Measurements from ENCODE around the gene AHCYL1.
"Not testable (repeated sequence)": the region's sequence is repeated elsewhere in the genome, so short reads cannot be mapped to it uniquely, and the experiment has no call there.

AHCYL1 gene

GRCh38 chr1:110007046-110007830 lies 22.7 kb downstream of the AHCYL1 start:
- peaks cover 19% of the 10 kb centered on the region for H3K36me3 ChIP-seq (ENCODE audit: control insufficient read depth, insufficient read depth, low read length)
- H3K9ac ChIP-seq (ENCODE audit: low read length), result no peak overlapping the region
- no peaks in the 10 kb centered on the region for H3K27me3 ChIP-seq (ENCODE audit: control insufficient read depth, insufficient read depth, low read length)
- H3K27ac ChIP-seq (ENCODE audit: low read depth, low read length), result no peak overlapping the region
- no peak overlapping the region for H3K4me3 ChIP-seq (ENCODE audit: low read length)
- H3K4me1 ChIP-seq (ENCODE audit: control insufficient read depth, insufficient read depth, low read length), result peaks cover 22% of the 10 kb centered on the region

- Histone ChIP-seq H3K4me1 (ENCODE audit: control insufficient read depth, insufficient read depth, low read length) (peaks cover 13% of the 10 kb centered on the region), H3K27me3 (ENCODE audit: control insufficient read depth, insufficient read depth, low read length) (no peaks in the 10 kb centered on the region), H3K36me3 (ENCODE audit: control insufficient read depth, insufficient read depth, low read length) (peaks cover 28% of the 10 kb centered on the region), H3K4me3 (ENCODE audit: low read length) (no peak overlapping the region), H3K9ac (ENCODE audit: low read length) (no peak overlapping the region), H3K27ac (ENCODE audit: low read depth, low read length) (no peak overlapping the region)
Measured at GRCh38 chr1:110008971-110009565, 24.5 kb downstream of the AHCYL1 start.

- H3K27me3 ChIP-seq (ENCODE audit: control insufficient read depth, insufficient read depth, low read length), result no peaks in the 10 kb centered on the region
- peaks cover 42% of the 10 kb centered on the region for H3K36me3 ChIP-seq (ENCODE audit: control insufficient read depth, insufficient read depth, low read length)
- H3K4me1 ChIP-seq (ENCODE audit: control insufficient read depth, insufficient read depth, low read length), result peaks cover 5% of the 10 kb centered on the region
- no peak overlapping the region for H3K4me3 ChIP-seq (ENCODE audit: low read length)
- no peak overlapping the region for H3K9ac ChIP-seq (ENCODE audit: low read length)
- H3K27ac ChIP-seq (ENCODE audit: low read depth, low read length), result no peak overlapping the region
Measured at GRCh38 chr1:110011527-110012041, 27.0 kb downstream of the AHCYL1 start.

DNA sequence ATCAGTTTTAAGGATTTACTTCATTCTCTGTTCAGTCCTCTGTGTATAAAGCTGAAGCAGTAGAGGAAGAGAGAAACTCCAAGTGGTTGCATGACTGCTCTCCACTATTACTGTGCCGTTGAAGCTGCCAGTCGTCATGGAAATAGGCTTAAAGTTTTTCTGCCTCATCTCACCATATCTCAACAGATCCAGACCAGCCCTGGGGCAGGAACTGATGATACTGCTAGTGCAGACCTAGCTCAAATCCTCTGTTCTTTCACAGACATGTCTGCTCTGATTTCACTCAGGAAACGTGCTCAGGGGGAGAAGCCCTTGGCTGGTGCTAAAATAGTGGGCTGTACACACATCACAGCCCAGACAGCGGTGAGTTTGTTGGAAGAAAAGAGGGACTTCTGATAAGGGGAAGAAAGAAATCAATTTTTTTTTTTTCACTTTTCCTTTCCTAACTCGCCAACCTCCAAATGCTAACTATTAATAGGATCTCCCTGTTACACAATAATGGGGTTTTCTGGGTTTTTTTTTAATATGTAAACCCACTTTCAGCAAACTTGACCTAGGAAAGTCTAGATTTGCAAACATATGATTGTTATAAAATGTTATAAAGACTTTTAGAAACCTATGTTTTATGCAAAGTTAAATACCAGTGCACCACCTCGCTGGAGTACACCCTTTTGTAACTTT lies 27.7 kb downstream of the AHCYL1 start:
- H3K9ac ChIP-seq (ENCODE audit: low read length), result no peak overlapping the region
- peaks cover 44% of the 10 kb centered on the region for H3K36me3 ChIP-seq (ENCODE audit: control insufficient read depth, insufficient read depth, low read length)
- no peaks in the 10 kb centered on the region for H3K27me3 ChIP-seq (ENCODE audit: control insufficient read depth, insufficient read depth, low read length)
- H3K27ac ChIP-seq (ENCODE audit: low read depth, low read length), result no peak overlapping the region
- H3K4me3 ChIP-seq (ENCODE audit: low read length), result no peak overlapping the region
- peaks cover 3% of the 10 kb centered on the region for H3K4me1 ChIP-seq (ENCODE audit: control insufficient read depth, insufficient read depth, low read length)

- Histone ChIP-seq H3K27me3 (ENCODE audit: control insufficient read depth, insufficient read depth, low read length) (no peaks in the 10 kb centered on the region), H3K9ac (ENCODE audit: low read length) (no peak overlapping the region), H3K4me3 (ENCODE audit: low read length) (no peak overlapping the region), H3K36me3 (ENCODE audit: control insufficient read depth, insufficient read depth, low read length) (peaks cover 58% of the 10 kb centered on the region), H3K27ac (ENCODE audit: low read depth, low read length) (no peak overlapping the region), H3K4me1 (ENCODE audit: control insufficient read depth, insufficient read depth, low read length) (no peaks in the 10 kb centered on the region)
Measured at GRCh38 chr1:110017792-110018191, 33.2 kb downstream of the AHCYL1 start.

DNA sequence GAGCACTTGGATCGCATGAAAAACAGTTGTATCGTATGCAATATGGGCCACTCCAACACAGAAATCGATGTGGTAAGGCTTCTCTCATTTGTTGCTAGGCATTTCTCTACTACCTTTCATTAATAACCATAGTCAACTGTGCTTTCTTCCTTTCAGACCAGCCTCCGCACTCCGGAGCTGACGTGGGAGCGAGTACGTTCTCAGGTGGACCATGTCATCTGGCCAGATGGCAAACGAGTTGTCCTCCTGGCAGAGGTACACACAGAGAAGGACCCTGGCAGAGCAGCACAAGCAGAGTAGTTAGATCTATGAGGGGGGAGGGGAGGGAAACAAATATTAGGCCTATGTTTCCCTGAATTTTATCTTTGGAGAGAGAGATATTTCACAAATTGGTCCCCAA lies 33.8 kb downstream of the AHCYL1 start:
- Histone ChIP-seq H3K9ac (ENCODE audit: low read length) (no peak overlapping the region), H3K27me3 (ENCODE audit: control insufficient read depth, insufficient read depth, low read length) (no peaks in the 10 kb centered on the region), H3K27ac (ENCODE audit: low read depth, low read length) (no peak overlapping the region), H3K4me3 (ENCODE audit: low read length) (no peak overlapping the region), H3K4me1 (ENCODE audit: control insufficient read depth, insufficient read depth, low read length) (no peaks in the 10 kb centered on the region), H3K36me3 (ENCODE audit: control insufficient read depth, insufficient read depth, low read length) (peaks cover 57% of the 10 kb centered on the region)

GRCh38 chr1:110019770-110020169 lies 35.2 kb downstream of the AHCYL1 start:
- H3K36me3 ChIP-seq (ENCODE audit: control insufficient read depth, insufficient read depth, low read length), result peaks cover 55% of the 10 kb centered on the region
- H3K9ac ChIP-seq (ENCODE audit: low read length), result no peak overlapping the region
- no peaks in the 10 kb centered on the region for H3K4me1 ChIP-seq (ENCODE audit: control insufficient read depth, insufficient read depth, low read length)
- H3K4me3 ChIP-seq (ENCODE audit: low read length), result no peak overlapping the region
- H3K27ac ChIP-seq (ENCODE audit: low read depth, low read length), result no peak overlapping the region
- no peaks in the 10 kb centered on the region for H3K27me3 ChIP-seq (ENCODE audit: control insufficient read depth, insufficient read depth, low read length)

- Histone ChIP-seq H3K4me3 (ENCODE audit: low read length) (no peak overlapping the region), H3K36me3 (ENCODE audit: control insufficient read depth, insufficient read depth, low read length) (peaks cover 47% of the 10 kb centered on the region), H3K27me3 (ENCODE audit: control insufficient read depth, insufficient read depth, low read length) (no peaks in the 10 kb centered on the region), H3K9ac (ENCODE audit: low read length) (no peak overlapping the region), H3K4me1 (ENCODE audit: control insufficient read depth, insufficient read depth, low read length) (no peaks in the 10 kb centered on the region), H3K27ac (ENCODE audit: low read depth, low read length) (no peak overlapping the region)
Measured at GRCh38 chr1:110021285-110021684, 36.7 kb downstream of the AHCYL1 start.

GRCh38 chr1:110024613-110025012 lies 40.0 kb downstream of the AHCYL1 start:
- Histone ChIP-seq H3K9ac (ENCODE audit: low read length) (no peak overlapping the region), H3K36me3 (ENCODE audit: control insufficient read depth, insufficient read depth, low read length) (peaks cover 20% of the 10 kb centered on the region), H3K4me1 (ENCODE audit: control insufficient read depth, insufficient read depth, low read length) (no peaks in the 10 kb centered on the region), H3K27ac (ENCODE audit: low read depth, low read length) (no peak overlapping the region), H3K27me3 (ENCODE audit: control insufficient read depth, insufficient read depth, low read length) (no peaks in the 10 kb centered on the region), H3K4me3 (ENCODE audit: low read length) (no peak overlapping the region)

DNA sequence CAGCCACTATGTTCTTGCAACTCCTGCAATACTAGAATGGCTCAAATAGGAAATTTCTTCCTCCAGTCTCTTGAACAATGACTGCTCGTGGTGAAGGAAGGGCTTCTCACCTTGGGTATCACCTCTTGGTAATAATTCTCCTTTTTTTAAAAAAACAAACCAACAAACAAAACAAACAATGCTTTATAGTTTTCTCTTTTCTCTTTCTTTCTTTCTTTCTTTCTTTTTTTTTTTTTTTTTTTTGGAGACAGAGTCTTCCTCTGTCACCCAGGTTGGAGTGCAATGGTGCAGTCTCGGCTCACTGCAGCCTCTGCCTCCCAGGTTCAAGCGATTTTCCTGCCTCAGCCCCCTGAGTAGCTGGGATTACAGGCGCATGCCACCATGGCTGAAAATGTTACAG lies 46.1 kb downstream of the AHCYL1 start:
- not testable (repeated sequence) for H3K27ac ChIP-seq (ENCODE audit: low read depth, low read length); H3K4me3 ChIP-seq (ENCODE audit: low read length)

GRCh38 chr1:110032327-110032726 lies 47.8 kb downstream of the AHCYL1 start:
- Histone ChIP-seq H3K9ac (ENCODE audit: low read length) (no peak overlapping the region), H3K27me3 (ENCODE audit: control insufficient read depth, insufficient read depth, low read length) (no peaks in the 10 kb centered on the region), H3K36me3 (ENCODE audit: control insufficient read depth, insufficient read depth, low read length) (no peaks in the 10 kb centered on the region), H3K27ac (ENCODE audit: low read depth, low read length) (no peak overlapping the region), H3K4me3 (ENCODE audit: low read length) (no peak overlapping the region), H3K4me1 (ENCODE audit: control insufficient read depth, insufficient read depth, low read length) (peaks cover 6% of the 10 kb centered on the region)

More for the DNA sequence above, 46.1 kb downstream of the AHCYL1 start:
- not testable (repeated sequence) for H3K9ac ChIP-seq (ENCODE audit: low read length); H3K4me1 ChIP-seq (ENCODE audit: control insufficient read depth, insufficient read depth, low read length); H3K36me3 ChIP-seq (ENCODE audit: control insufficient read depth, insufficient read depth, low read length); H3K27me3 ChIP-seq (ENCODE audit: control insufficient read depth, insufficient read depth, low read length)

- peak overlapping the region; percentile 44 for H3K4me3 ChIP-seq (ENCODE audit: low read length)
- H3K27me3 ChIP-seq (ENCODE audit: control insufficient read depth, insufficient read depth, low read length), result no peaks in the 10 kb centered on the region
- peaks cover 6% of the 10 kb centered on the region for H3K4me1 ChIP-seq (ENCODE audit: control insufficient read depth, insufficient read depth, low read length)
- H3K36me3 ChIP-seq (ENCODE audit: control insufficient read depth, insufficient read depth, low read length), result peaks cover 8% of the 10 kb centered on the region
- no peak overlapping the region for H3K27ac ChIP-seq (ENCODE audit: low read depth, low read length)
- no peak overlapping the region for H3K9ac ChIP-seq (ENCODE audit: low read length)
Measured at GRCh38 chr1:110033421-110033820, 48.9 kb downstream of the AHCYL1 start.
